Activated T-cell treated with anti-CD3 and anti-CD28 coated beads, Interleukin-2, amount 50 U/mL, for 72 hours (primary cell): ENCODE measurements around the gene RHD. TPM values are rescaled to one million over a fixed set of nuclear protein-coding genes. Genes with fewer than 3 reads are reported as not detected.
"Not testable (repeated sequence)": the region's sequence is repeated elsewhere in the genome, so short reads cannot be mapped to it uniquely, and the experiment has no call there.

Source experiments
- ATAC-seq, 2 donors: fragments of 150-1000 bp; cut with Tn5 transposase; replicated peaks in 1 of 2; 2 replicates each; pipeline ENCODE4 v1.10.0; 2021; ENCODE audit warnings: moderate library complexity in 2 of 2, mild to moderate bottlenecking in 1 of 2
- DNase-seq, 2 donors: peaks; one replicate each; pipeline ENCODE4 v3.0.0; 2021 to 2022; ENCODE audit warnings: mixed read lengths in 1 of 2
- H3K27ac Mint-ChIP-seq: one replicate; pipeline ENCODE4 v1.8.0; 2022; ENCODE audit warnings: mild to moderate bottlenecking, moderate library complexity, mixed read lengths
- H3K27me3 Mint-ChIP-seq: one replicate; pipeline ENCODE4 v1.8.0; 2022; ENCODE audit warnings: low read depth, mixed read lengths
- H3K36me3 Mint-ChIP-seq, 2 donors: one replicate each; pipeline ENCODE4 v1.8.0; 2022; ENCODE audit warnings: mixed read lengths in 2 of 2, mild to moderate bottlenecking in 1 of 2; ENCODE audit not compliant: insufficient read depth in 2 of 2
- H3K4me1 Mint-ChIP-seq: one replicate; pipeline ENCODE4 v1.8.0; 2022; ENCODE audit warnings: low read depth, mixed read lengths
- H3K4me3 Mint-ChIP-seq, 2 donors: one replicate each; pipeline ENCODE4 v1.8.0; 2022; ENCODE audit warnings: mild to moderate bottlenecking in 2 of 2, mixed read lengths in 2 of 2, moderate library complexity in 2 of 2
- H3K9me3 Mint-ChIP-seq, 2 donors: one replicate each; pipeline ENCODE4 v1.8.0; 2022; ENCODE audit warnings: mixed read lengths in 2 of 2
- total RNA-seq, 2 donors: library from RNA; stranded (reverse); gene quantifications; one replicate each; pipeline ENCODE4 v1.2.3, GENCODE V29; 2022

The RHD gene
- total RNA-seq = under 1 TPM in 1 of 2 donors, not detected in 1; 0.12 TPM

DNA sequence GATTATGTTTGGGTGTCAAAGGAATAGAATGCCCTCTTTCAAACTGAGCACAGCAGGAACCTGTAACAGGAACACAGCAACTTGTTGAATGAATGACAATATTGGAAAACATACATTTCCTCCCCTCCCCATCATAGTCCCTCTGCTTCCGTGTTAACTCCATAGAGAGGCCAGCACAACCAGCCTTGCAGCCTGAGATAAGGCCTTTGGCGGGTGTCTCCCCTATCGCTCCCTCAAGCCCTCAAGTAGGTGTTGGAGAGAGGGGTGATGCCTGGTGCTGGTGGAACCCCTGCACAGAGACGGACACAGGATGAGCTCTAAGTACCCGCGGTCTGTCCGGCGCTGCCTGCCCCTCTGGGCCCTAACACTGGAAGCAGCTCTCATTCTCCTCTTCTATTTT is at the start of gene RHD:
RHD (plus strand) TSS at position 272 of the 400 bp plus-strand sequence; CDS start at position 311, 39 bp downstream.
- H3K27ac Mint-ChIP-seq, DNase-seq, H3K4me1 Mint-ChIP-seq, H3K36me3 Mint-ChIP-seq, H3K27me3 Mint-ChIP-seq, ATAC-seq, H3K9me3 Mint-ChIP-seq, H3K4me3 Mint-ChIP-seq: not testable (repeated sequence)

DNA sequence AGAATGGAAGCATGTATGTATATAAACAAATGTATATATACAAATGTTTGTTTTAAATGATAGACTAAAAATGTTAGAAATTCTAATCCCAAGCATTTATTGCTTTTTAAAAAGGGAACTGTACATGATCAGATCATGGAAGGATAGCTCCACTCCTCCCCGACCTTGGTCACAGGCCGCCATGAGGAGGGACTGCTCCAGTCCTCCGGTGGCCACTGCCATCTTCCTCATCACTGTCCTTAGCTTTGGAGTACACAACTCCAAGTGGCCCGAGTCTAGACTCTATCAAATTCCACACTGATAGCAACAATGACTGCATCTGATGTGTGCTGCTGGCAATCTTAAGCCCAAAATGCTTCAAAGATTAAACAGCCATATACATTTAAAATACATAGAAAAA is 49.7 kb upstream of the RHD start:
- Mint-ChIP-seq H3K4me3 (no peak overlapping the region), H3K4me1 (peaks cover 3% of the 10 kb centered on the region), H3K27ac (no peak overlapping the region), H3K36me3 (peaks cover 5 to 26% of the 10 kb centered on the region in 2 donors), H3K9me3 (no peaks in the 10 kb centered on the region), H3K27me3 (no peaks in the 10 kb centered on the region)
- DNase-seq (no peak), ATAC-seq (no peak)

DNA sequence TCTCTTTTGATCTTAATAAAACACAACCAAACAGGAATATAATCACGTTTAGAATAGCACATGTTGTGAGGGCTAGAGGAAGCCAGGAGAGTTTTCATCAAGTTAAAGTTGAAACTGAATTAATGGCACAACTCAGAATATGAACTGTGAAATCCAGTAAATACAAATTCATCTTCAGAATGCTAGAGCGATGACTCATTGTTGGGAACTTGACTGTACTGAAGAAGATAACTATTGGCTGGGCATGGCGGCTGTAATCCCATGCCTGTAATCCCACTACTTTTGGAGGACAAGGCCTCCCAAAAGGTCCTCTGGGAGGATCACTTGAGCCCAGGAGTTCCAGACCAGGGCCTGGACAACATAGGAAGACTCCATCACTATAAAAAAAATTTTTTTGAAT is 48.8 kb upstream of the RHD start:
- Mint-ChIP-seq H3K36me3 (peaks cover 9 to 32% of the 10 kb centered on the region in 2 donors), H3K9me3 (no peaks in the 10 kb centered on the region), H3K4me1 (peaks cover 10% of the 10 kb centered on the region), H3K27me3 (no peaks in the 10 kb centered on the region), H3K27ac (no peak overlapping the region), H3K4me3 (no peak overlapping the region)
- ATAC-seq (no peak), DNase-seq (no peak)

DNA sequence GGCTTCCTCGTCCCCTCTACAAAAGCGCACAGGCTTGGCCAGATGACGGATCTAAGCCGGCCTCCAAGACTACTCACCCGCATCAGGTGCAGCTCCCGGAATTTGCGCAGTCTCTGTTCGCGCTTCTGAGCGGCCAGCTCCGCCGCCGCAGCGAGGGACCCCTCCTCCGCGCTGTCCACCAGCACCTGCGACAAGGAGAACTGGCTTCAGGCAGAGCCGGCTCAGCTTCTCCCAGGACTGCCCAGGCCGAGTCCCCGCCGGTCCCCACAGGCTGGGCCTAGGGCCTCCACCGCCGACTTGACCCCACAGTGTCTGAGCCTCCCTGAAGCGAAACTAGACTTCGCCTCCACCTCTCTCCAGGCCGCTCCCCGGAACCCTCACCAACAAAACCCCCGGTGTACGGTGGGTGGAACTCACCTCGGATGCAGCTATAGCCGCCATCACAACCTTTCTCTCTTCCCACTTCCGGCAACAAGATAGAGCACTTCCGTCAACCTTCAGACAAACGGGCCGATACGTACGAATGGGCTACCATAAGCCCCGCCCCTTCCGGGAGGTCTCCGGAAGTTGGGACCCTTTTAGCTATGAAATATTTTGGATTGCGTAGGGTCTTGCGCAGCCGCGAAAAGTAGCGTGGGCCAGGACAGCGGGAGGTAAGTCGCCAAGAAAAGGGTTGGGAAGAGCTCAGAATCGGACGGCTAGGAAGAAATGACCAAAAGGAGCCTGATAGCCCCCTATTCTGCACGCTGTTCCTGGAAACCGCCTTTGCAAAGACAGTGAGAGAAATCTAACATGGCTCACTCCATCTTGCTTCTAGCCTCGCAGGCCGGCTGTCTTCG is 40.1 kb upstream of the RHD start, which contains the start of gene SYF2:
SYF2 (minus strand) TSS at position 476 of the 839 bp plus-strand sequence; CDS start at position 441, 35 bp downstream.
- H3K36me3 Mint-ChIP-seq = peaks cover 8 to 14% of the 10 kb centered on the region in 2 donors
- ATAC-seq = peak; percentile 91 to 92
- H3K4me1 Mint-ChIP-seq = peaks cover 41% of the 10 kb centered on the region
- no peak within 1 kb of the TSS for H3K27ac Mint-ChIP-seq
- no peak within 1 kb of the TSS for H3K4me3 Mint-ChIP-seq
- no peaks in the 10 kb centered on the region for H3K9me3 Mint-ChIP-seq
- DNase-seq = peak; percentile 91 to 93
- H3K27me3 Mint-ChIP-seq = no peaks in the 10 kb centered on the region

DNA sequence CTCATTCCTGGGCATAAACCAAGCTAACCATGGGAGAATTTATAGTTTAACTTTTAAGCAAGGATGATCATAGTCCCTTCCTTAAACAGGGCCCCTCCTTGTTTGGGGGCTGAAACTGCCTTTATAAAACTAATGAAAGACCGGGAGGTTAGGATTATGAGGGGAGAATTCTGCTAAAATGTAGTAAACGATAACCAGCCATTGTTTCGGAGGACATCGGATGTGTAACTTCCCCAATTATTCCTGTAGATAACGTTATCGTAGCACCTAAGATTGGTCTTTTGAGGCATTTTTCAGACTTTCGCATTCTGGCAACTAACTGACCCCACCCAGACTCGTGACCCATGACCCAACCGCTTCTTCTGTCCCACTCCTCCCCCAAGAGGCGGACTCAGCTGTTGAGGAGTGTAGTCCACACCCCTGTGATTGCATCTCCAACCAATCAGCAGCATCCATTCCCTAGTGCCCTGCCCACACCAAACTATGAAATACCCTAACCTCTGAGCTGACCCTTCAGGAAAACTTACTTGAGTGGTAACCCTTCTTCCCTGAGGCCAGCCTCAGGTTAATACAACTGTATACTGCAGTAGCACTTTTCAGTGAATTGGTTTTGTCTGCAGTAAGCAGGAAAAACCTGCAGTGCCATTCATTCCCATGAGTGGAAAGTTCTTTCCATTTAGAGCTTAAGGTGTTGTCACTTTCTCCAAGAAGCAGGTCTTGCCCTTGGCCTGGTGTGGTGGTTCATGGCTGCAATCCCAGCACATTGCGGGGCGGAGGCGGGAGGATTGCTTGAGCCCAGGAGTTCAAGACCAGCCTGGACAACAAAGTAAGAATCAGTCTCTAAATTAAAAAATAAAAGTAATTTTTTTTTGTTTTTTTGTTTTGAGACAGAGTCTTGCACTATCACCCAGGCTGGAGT is 39.2 kb upstream of the RHD start:
- DNase-seq (peak; percentile 80 to 83), ATAC-seq (peak; percentile 85)
- peaks cover 46% of the 10 kb centered on the region for H3K4me1 Mint-ChIP-seq
- H3K36me3 Mint-ChIP-seq = peaks cover 5 to 8% of the 10 kb centered on the region in 2 donors
- H3K4me3 Mint-ChIP-seq = no peak overlapping the region
- no peak overlapping the region for H3K27ac Mint-ChIP-seq
- no peaks in the 10 kb centered on the region for H3K9me3 Mint-ChIP-seq
- no peaks in the 10 kb centered on the region for H3K27me3 Mint-ChIP-seq

DNA sequence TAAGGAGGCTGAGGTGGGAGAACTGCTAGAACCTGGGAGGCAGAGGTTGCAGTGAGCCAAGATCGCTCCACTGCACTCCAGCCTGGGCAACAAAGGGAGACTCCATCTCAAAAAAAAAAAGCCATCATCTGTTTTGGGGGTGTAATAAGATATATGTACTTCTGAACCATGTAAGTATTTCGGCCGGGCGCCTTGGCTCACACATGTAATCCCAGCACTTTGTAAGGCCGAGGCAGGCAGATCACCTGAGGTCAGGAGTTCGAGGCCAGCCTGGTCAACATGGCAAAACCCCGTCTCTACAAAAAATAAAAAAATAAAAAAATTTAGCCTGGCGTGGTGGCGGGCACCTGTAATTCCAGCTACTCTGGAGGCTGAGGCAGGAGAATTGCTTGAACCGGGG is 36.9 kb upstream of the RHD start:
- H3K4me3 Mint-ChIP-seq, DNase-seq, ATAC-seq, H3K9me3 Mint-ChIP-seq, H3K27ac Mint-ChIP-seq, H3K36me3 Mint-ChIP-seq, H3K27me3 Mint-ChIP-seq: not testable (repeated sequence)
- H3K4me1 Mint-ChIP-seq = peaks cover 46% of the 10 kb centered on the region

DNA sequence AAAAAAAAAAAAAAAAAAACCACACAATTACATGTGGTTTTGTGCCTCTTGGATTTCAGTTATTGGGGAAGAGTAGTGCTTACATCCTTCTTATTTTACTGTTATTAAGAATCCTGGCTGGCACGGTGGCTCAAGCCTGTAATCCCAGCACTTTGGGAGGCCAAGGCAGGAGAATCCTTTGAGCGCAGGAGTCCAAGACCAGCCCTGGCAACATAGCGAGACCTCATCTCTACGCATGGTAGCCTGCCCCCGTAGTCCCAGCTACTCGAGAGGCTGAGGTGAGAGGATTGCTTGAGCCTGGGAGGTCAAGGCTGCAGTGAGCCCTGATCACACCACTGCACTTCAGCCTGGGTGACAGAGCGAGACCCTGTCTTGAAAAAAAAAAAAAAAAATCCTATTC is 36.0 kb upstream of the RHD start:
- not testable (repeated sequence) for H3K9me3 Mint-ChIP-seq, H3K36me3 Mint-ChIP-seq, DNase-seq, H3K4me3 Mint-ChIP-seq, H3K27me3 Mint-ChIP-seq, ATAC-seq
- Mint-ChIP-seq H3K27ac (peak overlapping the region; percentile 2), H3K4me1 (peaks cover 46% of the 10 kb centered on the region)

DNA sequence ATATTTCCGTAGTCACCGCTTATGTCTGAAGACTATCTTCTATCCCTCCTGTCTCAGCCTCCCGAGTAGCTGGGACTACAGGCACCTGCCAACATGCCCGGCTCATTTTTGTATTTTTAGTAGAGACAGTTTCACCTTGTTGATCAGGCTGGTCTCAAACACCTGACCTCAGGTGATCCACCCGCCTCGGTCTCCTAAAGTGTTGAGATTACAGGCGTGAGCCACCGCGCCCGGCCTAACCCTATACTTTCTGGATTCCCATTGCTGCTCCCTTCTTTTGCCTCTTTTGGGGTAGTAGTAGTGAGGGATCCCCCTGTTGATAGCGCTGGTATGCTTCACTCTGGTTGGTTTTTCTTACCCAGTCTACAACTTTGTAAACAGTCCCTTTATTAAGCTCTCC is 34.3 kb upstream of the RHD start:
- Mint-ChIP-seq H3K27ac (peak overlapping the region; percentile 74), H3K4me1 (peaks cover 57% of the 10 kb centered on the region), H3K27me3 (no peaks in the 10 kb centered on the region), H3K9me3 (no peaks in the 10 kb centered on the region), H3K36me3 (peaks cover 7 to 18% of the 10 kb centered on the region in 2 donors), H3K4me3 (no peak overlapping the region)
- ATAC-seq (no peak), DNase-seq (no peak)

DNA sequence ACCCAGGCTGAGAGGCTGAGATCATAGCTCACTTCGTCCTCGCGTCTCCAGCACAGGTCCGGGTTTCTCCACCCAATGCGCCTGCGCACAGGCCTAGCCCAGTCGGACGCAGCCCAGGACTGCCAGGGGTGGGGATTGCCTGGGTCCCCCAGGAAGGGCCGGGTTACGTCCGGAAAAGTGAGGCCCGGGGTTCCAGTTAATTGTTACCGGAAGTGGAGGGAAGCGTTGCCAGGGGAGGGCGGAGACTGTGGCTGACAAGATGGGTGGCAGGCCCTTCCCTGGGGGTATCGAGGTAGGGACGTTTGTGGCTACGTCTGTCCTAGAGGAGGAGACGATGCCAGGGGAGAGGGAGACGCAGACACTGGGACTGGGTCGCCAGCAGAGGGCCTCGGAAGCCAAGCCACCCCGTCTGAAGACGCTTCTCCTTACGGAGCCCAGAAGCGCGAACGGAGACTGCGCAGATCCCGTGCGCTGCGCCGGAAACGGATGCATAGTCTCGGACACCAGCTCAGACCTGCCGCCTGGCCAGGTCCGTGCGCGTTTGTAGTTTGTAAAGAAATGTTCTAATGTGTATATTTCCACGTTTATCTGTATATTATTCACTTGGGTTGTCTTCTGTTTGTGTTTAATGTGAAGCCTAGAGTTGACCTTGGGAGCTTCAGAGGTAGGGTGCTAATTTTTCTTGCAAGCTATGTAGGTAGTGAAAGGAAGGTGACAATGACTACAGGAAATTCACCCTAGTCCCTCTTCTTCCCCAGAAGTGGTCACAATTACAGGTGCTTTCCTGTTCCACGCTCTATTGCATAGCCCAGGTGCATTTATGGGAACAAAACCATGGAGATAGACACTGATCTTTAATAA is 32.4 kb upstream of the RHD start:
- H3K36me3 Mint-ChIP-seq = peaks cover 5 to 29% of the 10 kb centered on the region in 2 donors
- peak; percentile 85 for ATAC-seq
- H3K27me3 Mint-ChIP-seq = no peaks in the 10 kb centered on the region
- no peaks in the 10 kb centered on the region for H3K9me3 Mint-ChIP-seq
- H3K4me3 Mint-ChIP-seq = peak overlapping the region; percentile 86 to 90
- H3K4me1 Mint-ChIP-seq = peaks cover 73% of the 10 kb centered on the region
- peak; percentile 94 for DNase-seq
- peak overlapping the region; percentile 80 for H3K27ac Mint-ChIP-seq

DNA sequence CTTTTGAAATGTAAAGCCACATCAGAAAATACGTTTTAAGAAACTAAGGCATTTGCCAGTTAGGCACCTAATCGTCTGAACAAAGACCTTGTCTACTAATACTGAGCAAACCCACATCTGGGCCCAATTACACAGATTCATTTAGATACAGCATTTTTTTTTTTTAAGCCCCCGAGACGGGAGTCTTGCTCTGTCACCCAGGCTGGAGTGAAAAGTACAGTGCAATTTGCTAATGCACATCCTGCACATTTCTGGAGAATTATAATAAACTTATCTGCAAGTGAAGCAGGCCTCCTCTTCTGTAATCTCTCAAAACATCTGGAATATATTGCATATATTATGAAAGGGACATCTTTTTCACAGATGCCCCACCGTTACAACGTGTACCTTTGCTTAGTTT is 28.4 kb upstream of the RHD start:
- ATAC-seq (no peak), DNase-seq (no peak)
- no peaks in the 10 kb centered on the region for H3K27me3 Mint-ChIP-seq
- peaks cover 81% of the 10 kb centered on the region for H3K4me1 Mint-ChIP-seq
- peaks cover 15 to 51% of the 10 kb centered on the region in 2 donors for H3K36me3 Mint-ChIP-seq
- no peaks in the 10 kb centered on the region for H3K9me3 Mint-ChIP-seq
- H3K4me3 Mint-ChIP-seq = peak overlapping the region; percentile 41 to 98
- H3K27ac Mint-ChIP-seq = peak overlapping the region; percentile 96

DNA sequence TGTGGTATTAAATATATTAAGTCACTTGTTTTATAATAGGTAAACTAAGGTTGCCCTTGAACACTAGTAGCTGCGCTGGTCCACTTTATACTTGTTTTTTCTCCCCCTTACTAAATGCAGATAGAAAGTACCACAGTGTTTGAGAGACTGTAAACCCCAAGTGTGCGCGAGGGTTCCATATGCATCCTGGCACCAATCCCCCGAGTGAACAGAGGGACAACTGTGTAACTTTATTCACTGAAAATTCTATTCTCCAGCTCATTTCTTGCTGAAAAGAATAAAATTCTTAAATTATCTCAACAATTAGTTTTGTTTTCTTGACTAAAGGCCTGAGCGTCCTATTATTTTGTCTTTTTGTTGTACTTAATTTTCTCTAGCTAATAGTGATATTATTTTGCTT is 26.9 kb upstream of the RHD start:
- Mint-ChIP-seq H3K36me3 (peaks cover 15 to 48% of the 10 kb centered on the region in 2 donors), H3K4me1 (peaks cover 69% of the 10 kb centered on the region), H3K27me3 (no peaks in the 10 kb centered on the region), H3K4me3 (peak overlapping the region; percentile 94 to 98), H3K9me3 (no peaks in the 10 kb centered on the region), H3K27ac (peak overlapping the region; percentile 99)
- DNase-seq (no peak), ATAC-seq (no peak)

DNA sequence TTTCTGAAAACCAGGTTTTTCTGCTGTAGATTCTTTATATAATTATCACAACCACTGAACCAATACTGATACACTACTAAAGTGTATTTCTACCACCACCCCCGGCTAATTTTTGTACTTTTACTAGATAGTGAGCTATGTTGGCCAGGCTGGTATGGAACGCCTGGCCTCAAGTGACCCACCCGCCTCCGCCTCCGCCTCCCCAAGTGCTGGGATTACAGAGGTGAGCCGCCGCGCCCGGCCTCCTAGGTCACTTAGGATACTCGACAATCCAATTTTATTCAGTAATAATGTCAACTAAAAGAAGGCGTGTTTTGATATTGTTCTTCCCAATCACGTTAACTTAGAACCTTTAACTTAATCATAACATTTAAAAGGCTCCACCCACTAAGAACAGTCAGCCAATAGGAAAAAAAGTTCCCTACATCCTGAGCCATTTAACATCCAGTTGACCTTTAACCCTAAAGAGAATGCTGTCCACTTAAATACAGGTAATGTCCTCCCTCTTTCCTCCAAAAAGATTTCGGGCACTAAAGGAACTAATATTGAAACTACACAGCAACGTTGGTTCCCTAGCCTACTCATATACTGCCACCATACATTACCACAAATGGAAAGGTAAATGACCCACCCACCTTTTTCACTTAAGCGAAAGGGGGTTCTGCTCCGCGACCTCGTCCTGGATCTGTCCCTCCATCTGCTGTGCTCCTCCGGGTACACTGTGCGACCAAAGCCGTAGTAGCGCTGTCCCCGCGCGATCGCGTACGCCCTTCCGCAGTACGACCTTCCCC is 26.3 kb upstream of the RHD start:
- Mint-ChIP-seq H3K36me3 (peaks cover 15 to 48% of the 10 kb centered on the region in 2 donors), H3K4me1 (peaks cover 62% of the 10 kb centered on the region), H3K27ac (peak overlapping the region; percentile 99), H3K9me3 (no peaks in the 10 kb centered on the region), H3K4me3 (peak overlapping the region; percentile 94 to 98), H3K27me3 (no peaks in the 10 kb centered on the region)
- ATAC-seq = peak; percentile 18 to 19
- DNase-seq = peak in 1 of 2 donors; percentile 37
